ENCODE data around the gene ATF2.

ATF2 gene

DNA sequence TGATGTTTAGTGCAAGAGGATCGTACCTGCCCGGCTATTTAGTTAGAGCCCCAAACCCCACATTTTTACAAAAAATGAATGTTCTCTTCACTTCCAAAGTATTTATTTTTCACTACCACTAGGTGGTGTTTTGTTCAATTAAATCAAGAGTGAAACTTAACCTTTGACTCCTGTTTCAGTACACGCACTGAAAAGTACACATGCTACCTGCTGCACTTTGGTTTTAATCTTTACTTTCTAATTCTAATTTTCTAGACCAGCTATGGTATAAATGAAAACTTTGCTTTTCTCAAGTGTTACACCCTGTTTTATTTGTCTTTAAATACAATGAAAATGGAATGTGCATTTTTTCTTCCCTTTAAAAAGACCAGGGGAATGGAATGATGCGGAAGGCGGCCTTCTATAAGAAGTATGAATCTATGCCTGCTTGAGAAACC lies 131.4 kb downstream of the ATF2 start:
- Histone ChIP-seq H3K9ac (ENCODE audit: low read length) (no peak overlapping the region), H3K36me3 (ENCODE audit: control insufficient read depth, insufficient read depth, low read length) (no peaks in the 10 kb centered on the region), H3K9me3 (ENCODE audit: control insufficient read depth, low read length) (no peaks in the 10 kb centered on the region), H3K27me3 (ENCODE audit: control insufficient read depth, insufficient read depth, low read length) (no peaks in the 10 kb centered on the region), H3K4me3 (ENCODE audit: low read length) (no peak overlapping the region), H3K4me1 (ENCODE audit: control insufficient read depth, insufficient read depth, low read length) (no peaks in the 10 kb centered on the region)

DNA sequence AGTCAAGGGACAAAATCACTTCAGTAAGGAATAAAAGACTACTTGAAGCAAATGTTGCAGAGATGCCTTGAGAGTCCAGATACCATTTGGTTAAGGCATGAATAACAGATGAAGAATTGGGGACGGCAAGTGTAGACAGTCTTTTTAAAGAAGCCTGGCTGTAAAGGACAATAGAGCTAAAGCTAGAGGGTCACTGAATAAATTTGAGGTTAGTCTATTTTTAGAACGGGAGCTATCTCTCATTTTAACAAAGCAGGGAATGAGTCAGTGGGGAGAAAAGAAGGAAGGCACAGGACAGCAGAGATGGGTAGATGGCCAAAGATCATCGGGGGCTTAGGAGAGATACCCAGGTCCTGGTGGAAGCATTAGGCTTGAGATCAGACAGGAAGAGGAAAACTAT lies 132.2 kb downstream of the ATF2 start:
- no peak overlapping the region for H3K4me3 ChIP-seq (ENCODE audit: low read length)
- H3K4me1 ChIP-seq (ENCODE audit: control insufficient read depth, insufficient read depth, low read length), result no peaks in the 10 kb centered on the region
- H3K36me3 ChIP-seq (ENCODE audit: control insufficient read depth, insufficient read depth, low read length), result no peaks in the 10 kb centered on the region
- no peak overlapping the region for H3K9ac ChIP-seq (ENCODE audit: low read length)
- H3K27me3 ChIP-seq (ENCODE audit: control insufficient read depth, insufficient read depth, low read length), result no peaks in the 10 kb centered on the region
- no peaks in the 10 kb centered on the region for H3K9me3 ChIP-seq (ENCODE audit: control insufficient read depth, low read length)

DNA sequence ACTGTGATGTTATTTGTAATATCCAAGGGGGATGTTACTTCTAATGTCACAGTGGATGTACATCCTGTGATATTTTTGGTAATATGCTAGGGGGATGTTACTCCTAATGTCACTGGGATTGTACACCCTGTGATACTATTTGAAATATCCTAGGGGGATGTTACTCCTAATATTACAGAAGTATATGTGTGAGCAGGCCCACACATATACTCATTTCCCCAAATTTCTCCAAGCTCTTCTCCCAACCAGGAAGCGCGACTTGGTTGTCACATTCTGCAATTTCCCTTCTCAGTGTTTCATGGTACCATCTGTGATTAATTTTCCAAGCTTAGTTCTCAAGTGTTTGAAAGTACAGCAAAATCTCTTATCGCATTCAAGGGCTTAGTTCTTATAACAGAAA lies 133.3 kb downstream of the ATF2 start:
- H3K36me3 ChIP-seq (ENCODE audit: control insufficient read depth, insufficient read depth, low read length), result no peaks in the 10 kb centered on the region
- H3K9me3 ChIP-seq (ENCODE audit: control insufficient read depth, low read length), result no peaks in the 10 kb centered on the region
- H3K4me1 ChIP-seq (ENCODE audit: control insufficient read depth, insufficient read depth, low read length), result no peaks in the 10 kb centered on the region

DNA sequence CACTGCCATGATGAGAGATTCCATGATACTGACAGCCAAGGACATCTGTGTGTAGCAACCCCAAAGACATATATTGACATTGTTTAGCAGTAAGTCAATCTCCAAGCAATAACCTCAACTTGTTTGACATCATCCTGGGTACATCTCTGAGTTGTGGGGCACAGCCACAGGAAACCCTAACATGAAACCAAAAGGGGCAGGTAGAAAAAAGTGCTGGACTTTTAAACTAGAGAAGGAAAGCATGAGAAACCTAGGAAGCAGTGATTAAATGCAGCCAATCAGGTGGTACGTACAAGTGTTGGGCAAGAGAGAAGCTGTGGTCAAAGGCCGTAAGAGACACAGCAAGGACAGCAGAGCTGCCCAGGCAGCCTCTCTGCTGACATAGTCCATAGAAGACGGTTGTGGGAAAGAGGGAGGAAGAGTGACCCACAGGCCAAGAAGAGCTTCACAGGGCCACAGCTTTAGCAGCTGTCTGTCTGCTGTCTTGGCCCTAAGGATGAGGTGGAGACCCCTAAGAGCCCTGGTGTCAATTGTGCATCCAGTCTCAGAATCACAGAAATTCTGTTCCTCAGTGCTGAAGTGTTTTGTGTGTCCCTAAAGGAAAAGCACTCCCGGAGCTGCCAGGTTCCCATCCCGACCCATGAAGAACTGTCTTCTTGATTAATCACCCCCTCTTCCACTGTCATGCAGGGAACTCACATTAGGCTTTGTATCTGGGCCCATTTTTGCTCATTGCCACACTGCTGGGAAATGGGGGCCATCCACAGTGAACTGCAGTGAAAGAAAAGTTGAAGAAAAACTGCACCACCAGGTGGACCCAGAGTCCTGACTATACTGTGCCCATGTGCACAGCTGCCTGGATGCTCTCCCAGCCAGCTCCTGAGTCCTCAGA lies 137.4 kb downstream of the ATF2 start:
- Histone ChIP-seq H3K9me3 (ENCODE audit: control insufficient read depth, low read length) (no peaks in the 10 kb centered on the region), H3K36me3 (ENCODE audit: control insufficient read depth, insufficient read depth, low read length) (no peaks in the 10 kb centered on the region), H3K9ac (ENCODE audit: low read length) (no peak overlapping the region), H3K27me3 (ENCODE audit: control insufficient read depth, insufficient read depth, low read length) (no peaks in the 10 kb centered on the region), H3K4me1 (ENCODE audit: control insufficient read depth, insufficient read depth, low read length) (no peaks in the 10 kb centered on the region), H3K4me3 (ENCODE audit: low read length) (no peak overlapping the region)

More for the DNA sequence above, 133.3 kb downstream of the ATF2 start:
- H3K4me3 ChIP-seq (ENCODE audit: low read length), result no peak overlapping the region
- H3K27me3 ChIP-seq (ENCODE audit: control insufficient read depth, insufficient read depth, low read length), result no peaks in the 10 kb centered on the region
- H3K9ac ChIP-seq (ENCODE audit: low read length), result no peak overlapping the region

DNA sequence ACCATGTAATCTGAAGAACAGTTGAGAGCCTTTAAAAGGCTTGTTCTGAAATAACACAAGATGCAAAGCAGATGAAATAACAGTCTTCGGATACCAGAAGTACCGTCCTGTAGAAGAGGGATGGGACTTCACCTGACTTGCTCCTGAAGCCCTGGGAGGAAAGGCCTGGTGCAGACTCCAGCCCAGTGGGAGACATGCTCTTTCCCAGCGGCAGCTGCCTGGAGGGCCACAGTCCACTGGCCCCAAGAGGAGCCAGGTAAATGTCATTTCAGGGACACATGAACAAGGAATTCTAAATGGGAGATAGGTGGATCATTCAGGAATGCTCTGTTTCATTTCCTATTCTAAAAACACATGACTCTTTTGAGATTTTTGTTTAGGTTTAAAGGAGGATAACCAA lies 140.2 kb downstream of the ATF2 start:
- H3K9ac ChIP-seq (ENCODE audit: low read length), result no peak overlapping the region
- no peaks in the 10 kb centered on the region for H3K4me1 ChIP-seq (ENCODE audit: control insufficient read depth, insufficient read depth, low read length)
- no peaks in the 10 kb centered on the region for H3K36me3 ChIP-seq (ENCODE audit: control insufficient read depth, insufficient read depth, low read length)
- no peak overlapping the region for H3K4me3 ChIP-seq (ENCODE audit: low read length)
- no peaks in the 10 kb centered on the region for H3K9me3 ChIP-seq (ENCODE audit: control insufficient read depth, low read length)
- no peaks in the 10 kb centered on the region for H3K27me3 ChIP-seq (ENCODE audit: control insufficient read depth, insufficient read depth, low read length)

DNA sequence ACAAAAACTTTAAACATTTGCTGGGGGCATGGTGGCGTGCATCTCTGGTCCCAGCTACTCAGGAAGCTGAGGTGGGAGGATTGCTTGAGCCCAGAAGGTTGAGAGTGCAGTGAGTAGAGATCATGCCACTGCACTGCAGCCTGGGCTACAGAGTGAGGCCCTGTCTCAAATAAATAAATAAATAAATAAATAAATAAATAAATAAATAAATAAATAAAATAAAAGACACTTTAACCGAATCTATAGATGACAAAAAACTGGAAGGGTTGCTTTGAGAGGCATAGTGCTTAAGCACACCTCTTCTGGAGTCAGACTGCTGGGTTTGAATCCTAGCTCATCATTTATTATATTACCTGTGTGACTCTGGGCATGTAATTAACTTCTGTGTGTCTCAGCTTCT lies 141.6 kb downstream of the ATF2 start:
- no peak overlapping the region for H3K4me3 ChIP-seq (ENCODE audit: low read length)
- H3K36me3 ChIP-seq (ENCODE audit: control insufficient read depth, insufficient read depth, low read length), result no peaks in the 10 kb centered on the region
- H3K9me3 ChIP-seq (ENCODE audit: control insufficient read depth, low read length), result no peaks in the 10 kb centered on the region
- H3K4me1 ChIP-seq (ENCODE audit: control insufficient read depth, insufficient read depth, low read length), result no peaks in the 10 kb centered on the region
- no peaks in the 10 kb centered on the region for H3K27me3 ChIP-seq (ENCODE audit: control insufficient read depth, insufficient read depth, low read length)
- no peak overlapping the region for H3K9ac ChIP-seq (ENCODE audit: low read length)

DNA sequence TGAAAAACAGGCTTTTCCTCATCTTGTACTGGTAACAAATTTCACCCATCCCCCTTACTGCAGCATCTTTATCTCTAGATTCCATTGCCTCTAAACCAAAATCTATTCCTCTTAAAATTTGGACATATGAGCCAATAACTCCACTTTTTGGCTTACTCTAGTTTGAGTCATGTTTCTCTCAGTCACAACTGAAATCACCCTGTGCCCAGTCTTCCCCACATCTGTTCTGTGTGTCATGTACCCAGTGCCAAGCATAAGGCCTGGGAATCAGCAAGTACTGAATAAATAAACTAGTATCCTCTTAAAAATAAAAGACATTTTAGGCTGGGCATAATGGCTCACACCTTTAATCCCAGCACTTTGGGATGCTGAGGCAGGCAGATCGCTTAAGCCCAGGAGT lies 142.1 kb downstream of the ATF2 start:
- Histone ChIP-seq H3K9me3 (ENCODE audit: control insufficient read depth, low read length) (no peaks in the 10 kb centered on the region), H3K4me3 (ENCODE audit: low read length) (no peak overlapping the region), H3K9ac (ENCODE audit: low read length) (no peak overlapping the region), H3K4me1 (ENCODE audit: control insufficient read depth, insufficient read depth, low read length) (no peaks in the 10 kb centered on the region), H3K27me3 (ENCODE audit: control insufficient read depth, insufficient read depth, low read length) (no peaks in the 10 kb centered on the region), H3K36me3 (ENCODE audit: control insufficient read depth, insufficient read depth, low read length) (no peaks in the 10 kb centered on the region)

DNA sequence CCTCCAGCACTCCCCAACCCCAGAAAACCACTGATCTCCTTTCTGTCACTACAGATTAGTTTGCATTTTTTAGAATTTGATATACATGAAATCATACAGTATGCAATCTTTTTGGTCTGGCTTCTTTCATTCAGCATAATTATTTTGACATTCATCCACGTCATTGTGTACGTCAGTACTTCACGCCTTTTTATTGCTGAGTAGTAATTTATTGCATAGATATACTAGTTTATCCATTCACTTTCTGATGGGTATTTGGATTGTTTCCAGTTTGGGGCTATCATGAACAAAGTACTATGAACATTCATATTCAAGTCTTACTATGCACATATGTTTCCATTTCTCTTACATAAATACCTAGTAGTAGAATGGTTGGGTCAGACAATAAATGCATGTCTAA lies 142.8 kb downstream of the ATF2 start:
- H3K4me3 ChIP-seq (ENCODE audit: low read length), result no peak overlapping the region
- no peaks in the 10 kb centered on the region for H3K9me3 ChIP-seq (ENCODE audit: control insufficient read depth, low read length)
- no peaks in the 10 kb centered on the region for H3K4me1 ChIP-seq (ENCODE audit: control insufficient read depth, insufficient read depth, low read length)
- no peak overlapping the region for H3K9ac ChIP-seq (ENCODE audit: low read length)
- H3K36me3 ChIP-seq (ENCODE audit: control insufficient read depth, insufficient read depth, low read length), result no peaks in the 10 kb centered on the region
- H3K27me3 ChIP-seq (ENCODE audit: control insufficient read depth, insufficient read depth, low read length), result no peaks in the 10 kb centered on the region

DNA sequence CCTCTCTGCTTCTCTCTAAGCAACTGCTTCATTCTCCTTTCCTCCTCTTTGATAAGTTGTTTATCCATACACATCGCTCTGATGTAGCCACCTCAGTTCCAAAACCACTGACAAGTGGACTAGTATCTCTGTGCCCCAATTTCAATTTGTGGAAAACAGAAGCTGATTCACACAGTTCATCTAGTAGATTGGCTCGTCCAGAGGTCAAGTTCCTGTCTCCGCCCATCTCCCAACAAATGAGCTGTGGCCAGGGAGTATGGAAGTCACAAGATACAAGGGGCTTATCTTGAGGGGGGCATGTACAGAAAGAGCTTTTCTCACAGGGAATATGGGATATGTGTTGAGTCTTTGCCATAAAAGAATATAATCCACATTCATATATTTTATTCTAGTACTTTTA lies 145.1 kb downstream of the ATF2 start:
- Histone ChIP-seq H3K4me1 (ENCODE audit: control insufficient read depth, insufficient read depth, low read length) (no peaks in the 10 kb centered on the region), H3K4me3 (ENCODE audit: low read length) (no peak overlapping the region), H3K9ac (ENCODE audit: low read length) (no peak overlapping the region), H3K36me3 (ENCODE audit: control insufficient read depth, insufficient read depth, low read length) (no peaks in the 10 kb centered on the region), H3K27me3 (ENCODE audit: control insufficient read depth, insufficient read depth, low read length) (no peaks in the 10 kb centered on the region), H3K9me3 (ENCODE audit: control insufficient read depth, low read length) (no peaks in the 10 kb centered on the region)

All from mucosa of stomach (tissue), 1 donor.